Mucosa of descending colon (tissue), 3 donors: ENCODE measurements around the gene TOB2. TPM values are rescaled to one million over a fixed set of nuclear protein-coding genes. Genes with fewer than 3 reads are reported as not detected.

Source experiments
- ATAC-seq: fragments of 200-7000 bp; cut with Tn5 transposase; one replicate; pipeline ENCODE4 v1.9.1; 2020; ENCODE audit warnings: mild to moderate bottlenecking, moderate library complexity
- DNase-seq, 3 donors: peaks; one replicate each; pipeline ENCODE4 v3.0.0-alpha.2; 2020
- H3K36me3 ChIP-seq: fragments of 200-600 bp; one replicate; pipeline ENCODE4 v1.8.0; 2021; ENCODE audit warnings: low read depth, mild to moderate bottlenecking
- H3K4me1 ChIP-seq: fragments of 200-600 bp; one replicate; pipeline ENCODE4 v1.8.0; 2021; ENCODE audit warnings: low read depth, mild to moderate bottlenecking
- H3K4me3 ChIP-seq: fragments of 200-600 bp; one replicate; pipeline ENCODE4 v1.8.0; 2021; ENCODE audit warnings: mild to moderate bottlenecking
- H3K9me3 ChIP-seq: fragments of 200-600 bp; one replicate; pipeline ENCODE4 v1.8.0; 2021; ENCODE audit warnings: mild to moderate bottlenecking
- intact Hi-C, 2 donors: fragments of 100-400 bp; cut with DNase I in 1 of 2; cut with micrococcal nuclease in 1 of 2; formaldehyde crosslinking; loops; one replicate each; pipeline versions ENCODE4 v1.11.0 to v1.11.1; 2022; cut with DNase I, micrococcal nuclease
- total RNA-seq, 3 donors: library from RNA; stranded (reverse); fragmentation: NEBNext Ultra II Directional in 2 of 3; extraction: Animal tissue kit (Norgen Biotek cat#: 25700) in 2 of 3; gene quantifications; one replicate each; pipeline versions ENCODE4 v1.2.1 to v1.2.4, GENCODE V29; 2021 to 2023
- TF ChIP-seq, protein P1 (sequence below): fragments of 200-600 bp; IDR thresholded peaks from one replicate; pipeline ENCODE4 v1.8.0; 2022; ENCODE audit warnings: antibody characterized with exemption, mild to moderate bottlenecking
- donor health status: DM: no; HTN: no; CAD: no; lungs with moderate emphysema.
- donor health status: DM: no; HTN: no; CAD: no.
- donor health status: DM: no; HTN: yes; CAD: no.

TOB2 gene
- total RNA-seq, 3 donors from 2014 or later, result 47.3 to 71.8 (median 53.9) TPM

DNA sequence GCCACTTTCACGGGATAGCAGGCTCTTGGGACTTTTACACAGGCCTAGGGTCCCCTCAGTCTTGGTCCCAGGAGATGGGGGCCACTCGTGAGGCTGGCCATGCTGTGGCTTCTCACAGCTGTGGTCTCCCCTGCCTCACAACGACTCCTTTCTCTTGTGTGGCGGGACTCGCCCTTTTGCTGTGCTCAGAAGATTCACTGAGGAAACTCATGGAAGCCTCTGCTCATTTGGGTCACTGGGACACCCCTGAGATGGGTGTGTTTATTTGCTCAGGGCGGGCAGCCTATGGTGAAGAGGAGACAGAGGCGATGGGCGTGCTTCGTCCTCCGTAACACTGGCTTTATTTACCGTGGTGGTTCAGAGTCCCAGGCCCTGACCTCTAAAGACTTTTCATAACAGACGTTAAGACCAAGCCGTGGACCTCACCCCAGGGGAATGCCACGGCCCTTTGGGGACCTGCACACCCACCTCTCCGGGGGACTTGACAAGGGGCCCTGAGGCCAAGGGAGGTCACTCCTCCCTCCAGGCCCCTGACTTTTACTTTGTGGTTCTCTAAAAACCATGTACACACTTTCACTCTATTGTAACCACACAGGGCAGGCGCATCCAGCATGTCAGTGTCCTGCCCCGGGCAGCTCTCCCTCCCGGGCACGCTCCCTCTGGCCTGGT lies 49.3 kb downstream of the TOB2 start:
- intact Hi-C loops, result no loop called here
- ATAC-seq (peak; percentile 91), DNase-seq (peak; percentile 71 to 83 (median 72))
- Histone ChIP-seq H3K4me1 (peaks cover 17% of the 10 kb centered on the region), H3K36me3 (no peaks in the 10 kb centered on the region), H3K9me3 (no peaks in the 10 kb centered on the region), H3K4me3 (no peak overlapping the region)
- TF ChIP-seq, protein P1, sequence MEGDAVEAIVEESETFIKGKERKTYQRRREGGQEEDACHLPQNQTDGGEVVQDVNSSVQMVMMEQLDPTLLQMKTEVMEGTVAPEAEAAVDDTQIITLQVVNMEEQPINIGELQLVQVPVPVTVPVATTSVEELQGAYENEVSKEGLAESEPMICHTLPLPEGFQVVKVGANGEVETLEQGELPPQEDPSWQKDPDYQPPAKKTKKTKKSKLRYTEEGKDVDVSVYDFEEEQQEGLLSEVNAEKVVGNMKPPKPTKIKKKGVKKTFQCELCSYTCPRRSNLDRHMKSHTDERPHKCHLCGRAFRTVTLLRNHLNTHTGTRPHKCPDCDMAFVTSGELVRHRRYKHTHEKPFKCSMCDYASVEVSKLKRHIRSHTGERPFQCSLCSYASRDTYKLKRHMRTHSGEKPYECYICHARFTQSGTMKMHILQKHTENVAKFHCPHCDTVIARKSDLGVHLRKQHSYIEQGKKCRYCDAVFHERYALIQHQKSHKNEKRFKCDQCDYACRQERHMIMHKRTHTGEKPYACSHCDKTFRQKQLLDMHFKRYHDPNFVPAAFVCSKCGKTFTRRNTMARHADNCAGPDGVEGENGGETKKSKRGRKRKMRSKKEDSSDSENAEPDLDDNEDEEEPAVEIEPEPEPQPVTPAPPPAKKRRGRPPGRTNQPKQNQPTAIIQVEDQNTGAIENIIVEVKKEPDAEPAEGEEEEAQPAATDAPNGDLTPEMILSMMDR, result no peak

DNA sequence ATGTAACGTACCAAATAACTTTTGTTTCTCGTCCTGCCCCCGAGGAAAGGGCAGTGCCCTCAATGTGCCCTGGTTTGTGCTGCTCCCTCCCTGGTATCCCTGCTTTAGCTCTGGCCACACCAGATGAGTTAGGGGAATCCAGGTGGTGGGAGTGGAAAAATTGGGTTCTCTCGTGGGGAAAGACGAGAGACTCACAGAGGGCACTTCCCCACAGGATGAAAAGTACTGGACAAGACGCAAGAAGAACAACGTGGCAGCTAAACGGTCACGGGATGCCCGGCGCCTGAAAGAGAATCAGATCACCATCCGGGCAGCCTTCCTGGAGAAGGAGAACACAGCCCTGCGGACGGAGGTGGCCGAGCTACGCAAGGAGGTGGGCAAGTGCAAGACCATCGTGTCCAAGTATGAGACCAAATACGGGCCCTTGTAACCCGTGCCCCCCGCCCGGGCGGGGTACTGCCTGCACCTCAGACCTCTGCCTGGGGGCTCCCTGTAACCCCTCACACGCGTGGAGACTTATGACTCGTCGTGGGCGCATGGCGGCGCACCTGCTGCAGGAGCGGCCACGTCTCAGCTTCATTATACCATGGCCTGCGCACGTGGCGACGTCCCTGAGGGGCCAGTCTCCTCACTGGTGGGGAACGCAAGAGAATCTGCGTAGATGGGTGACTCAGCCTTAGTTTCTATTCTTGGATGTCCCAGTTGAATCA lies 50.9 kb downstream of the TOB2 start:
- H3K4me3 ChIP-seq, result no peak overlapping the region
- TF ChIP-seq, protein P1, result no peak
- H3K36me3 ChIP-seq, result no peaks in the 10 kb centered on the region
- intact Hi-C loops, result no loop called here
- ATAC-seq (no peak), DNase-seq (no peak)
- peaks cover 10% of the 10 kb centered on the region for H3K4me1 ChIP-seq
- no peaks in the 10 kb centered on the region for H3K9me3 ChIP-seq

DNA sequence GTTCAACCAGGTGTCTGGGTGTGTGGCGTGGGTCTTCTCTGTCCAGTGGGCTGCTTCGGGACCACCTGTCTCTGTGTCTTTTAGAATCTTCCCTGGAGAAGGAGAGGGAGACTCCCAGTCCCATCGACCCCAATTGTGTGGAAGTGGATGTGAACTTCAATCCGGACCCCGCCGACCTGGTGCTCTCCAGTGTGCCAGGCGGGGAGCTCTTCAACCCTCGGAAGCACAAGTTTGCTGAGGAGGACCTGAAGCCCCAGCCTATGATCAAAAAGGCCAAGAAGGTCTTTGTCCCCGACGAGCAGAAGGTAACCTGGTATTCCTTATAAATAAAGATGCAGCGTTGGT lies 52.6 kb downstream of the TOB2 start:
- no peak overlapping the region for H3K4me3 ChIP-seq
- no peak for ATAC-seq
- H3K4me1 ChIP-seq, result peaks cover 10% of the 10 kb centered on the region
- TF ChIP-seq, protein P1, result no peak
- no peak for DNase-seq
- no peaks in the 10 kb centered on the region for H3K9me3 ChIP-seq
- intact Hi-C loops, result no loop called here
- peaks cover 1% of the 10 kb centered on the region for H3K36me3 ChIP-seq

DNA sequence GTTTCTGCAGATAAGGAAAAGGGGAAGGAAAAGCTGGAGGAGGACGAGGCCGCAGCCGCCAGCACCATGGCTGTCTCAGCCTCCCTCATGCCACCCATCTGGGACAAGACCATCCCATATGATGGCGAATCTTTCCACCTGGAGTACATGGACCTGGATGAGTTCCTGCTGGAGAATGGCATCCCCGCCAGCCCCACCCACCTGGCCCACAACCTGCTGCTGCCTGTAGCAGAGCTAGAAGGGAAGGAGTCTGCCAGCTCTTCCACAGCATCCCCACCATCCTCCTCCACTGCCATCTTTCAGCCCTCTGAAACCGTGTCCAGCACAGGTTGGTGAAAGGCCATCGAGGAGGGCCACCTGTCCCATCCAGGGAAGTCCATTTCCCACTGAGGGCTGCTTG lies 59.3 kb downstream of the TOB2 start:
- Histone ChIP-seq H3K4me3 (no peak overlapping the region), H3K9me3 (no peaks in the 10 kb centered on the region), H3K4me1 (peaks cover 17% of the 10 kb centered on the region), H3K36me3 (peaks cover 12% of the 10 kb centered on the region)
- DNase-seq, result no peak
- intact Hi-C loops, result no loop called here
- TF ChIP-seq, protein P1, result no peak
- ATAC-seq, result no peak

DNA sequence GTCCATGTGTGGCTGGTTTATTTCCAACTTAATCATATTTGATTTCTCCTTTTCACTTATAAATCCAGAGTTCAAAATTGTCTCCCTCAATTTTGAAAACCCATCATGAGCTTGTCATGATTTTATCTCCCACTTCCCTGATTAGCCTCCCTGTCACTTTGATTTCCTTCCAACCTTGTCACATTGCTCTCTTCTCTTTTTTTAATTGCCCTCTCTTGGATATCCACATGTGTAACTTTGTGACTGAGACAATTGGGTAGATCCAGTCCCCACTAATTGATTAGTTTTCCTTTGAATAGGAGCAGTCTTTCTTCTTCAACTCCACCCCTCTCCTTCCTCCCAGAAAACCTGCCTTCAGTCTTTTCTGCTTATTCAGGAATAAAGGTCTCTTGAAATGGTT lies 62.5 kb downstream of the TOB2 start:
- intact Hi-C loops, result no loop called here
- H3K4me3 ChIP-seq, result no peak overlapping the region
- H3K9me3 ChIP-seq, result no peaks in the 10 kb centered on the region
- DNase-seq (no peak), ATAC-seq (no peak)
- peaks cover 25% of the 10 kb centered on the region for H3K4me1 ChIP-seq
- TF ChIP-seq, protein P1, result no peak
- peaks cover 12% of the 10 kb centered on the region for H3K36me3 ChIP-seq

Other genes starting within 250 kb of the TOB2 start
- gene L3MBTL2, start 241.5 kb downstream of the TOB2 start, total RNA-seq, result 10 to 100 TPM; 17.7 to 25.0 (median 18.9) TPM
- gene CHADL, start 205.9 kb downstream of the TOB2 start, total RNA-seq, result 1 to 10 TPM; 1.1 to 8.8 (median 1.9) TPM
- gene RANGAP1, start 160.6 kb downstream of the TOB2 start, total RNA-seq, result 10 to 100 TPM; 26.9 to 48.9 (median 35.3) TPM
- 10 to 100 TPM; 37.8 to 57.5 (median 39.3) TPM for gene ZC3H7B, start 145.3 kb downstream of the TOB2 start, total RNA-seq
- gene TEF, start 64.9 kb downstream of the TOB2 start, total RNA-seq, result 10 to 100 TPM; 17.6 to 29.3 (median 28.6) TPM
- gene PHF5A, start 21.9 kb upstream of the TOB2 start, total RNA-seq, result 10 to 100 TPM; 27.0 to 31.7 (median 29.7) TPM
- 100 to 1,000 TPM; 187 to 295 (median 241) TPM for gene ACO2, start 22.3 kb upstream of the TOB2 start, total RNA-seq
- 10 to 100 TPM; 12.4 to 26.1 (median 15.7) TPM for gene POLR3H, start 97.7 kb upstream of the TOB2 start, total RNA-seq
- gene CSDC2, start 114.2 kb upstream of the TOB2 start, total RNA-seq, result 1 to 10 TPM in 2 of 3 donors, under 1 TPM in 1; 0.26 to 1.6 (median 1.0) TPM
- gene PMM1, start 143.0 kb upstream of the TOB2 start, total RNA-seq, result 10 to 100 TPM; 40.7 to 69.4 (median 51.7) TPM
- 10 to 100 TPM; 23.4 to 28.7 (median 26.3) TPM for gene DESI1, start 174.2 kb upstream of the TOB2 start, total RNA-seq
- gene XRCC6, start 174.5 kb upstream of the TOB2 start, total RNA-seq, result 100 to 1,000 TPM; 169 to 193 (median 177) TPM
- 10 to 100 TPM; 92.4 to 98.1 (median 97.9) TPM for gene SNU13, start 242.1 kb upstream of the TOB2 start, total RNA-seq